Ishikawa (cell line): Measurements from ENCODE around the gene ERVFRD-1.

ENCODE experiments used
- CEBPB ChIP-seq: IDR thresholded peaks from 2 replicates; pipeline ENCODE4 v1.6.1; 2012
- CREB1 ChIP-seq: IDR thresholded peaks from 2 replicates; pipeline ENCODE4 v1.6.1; 2012; ENCODE audit warnings: low read depth
- EGR1 ChIP-seq: IDR thresholded peaks from 2 replicates; pipeline ENCODE4 v1.6.1; 2012
- EP300 ChIP-seq: IDR thresholded peaks from 2 replicates; pipeline ENCODE4 v1.6.1; 2012; ENCODE audit warnings: borderline replicate concordance
- FOXM1 ChIP-seq: IDR thresholded peaks from 2 replicates; pipeline ENCODE4 v1.6.1; 2012; ENCODE audit warnings: low read depth, borderline replicate concordance
- NFIC ChIP-seq: IDR thresholded peaks from 2 replicates; pipeline ENCODE4 v1.6.1; 2012
- RAD21 ChIP-seq: IDR thresholded peaks from 2 replicates; pipeline ENCODE4 v1.6.1; 2012; ENCODE audit warnings: low read depth
- TAF1 ChIP-seq: IDR thresholded peaks from 2 replicates; pipeline ENCODE4 v1.6.1; 2012; ENCODE audit warnings: low read depth, mild to moderate bottlenecking
- TCF12 ChIP-seq: IDR thresholded peaks from 2 replicates; pipeline ENCODE4 v1.6.1; 2012; ENCODE audit warnings: low read depth
- TEAD4 ChIP-seq: IDR thresholded peaks from 2 replicates; pipeline ENCODE4 v1.6.1; 2012
- YY1 ChIP-seq: IDR thresholded peaks from 2 replicates; pipeline ENCODE4 v1.6.1; 2012; ENCODE audit warnings: low read depth
- ZBTB7A ChIP-seq: IDR thresholded peaks from 2 replicates; pipeline ENCODE4 v1.6.1; 2012; ENCODE audit warnings: low read depth
- TF ChIP-seq, protein P1 (sequence below): IDR thresholded peaks from 2 replicates; pipeline ENCODE4 v1.6.1; 2012; ENCODE audit warnings: low read depth, mild to moderate bottlenecking
- TF ChIP-seq, protein P2 (sequence below): IDR thresholded peaks from 2 replicates; pipeline ENCODE4 v1.6.1; 2012
- TF ChIP-seq, protein P3 (sequence below): IDR thresholded peaks from 2 replicates; pipeline ENCODE4 v1.6.1; 2012

The ERVFRD-1 gene

DNA sequence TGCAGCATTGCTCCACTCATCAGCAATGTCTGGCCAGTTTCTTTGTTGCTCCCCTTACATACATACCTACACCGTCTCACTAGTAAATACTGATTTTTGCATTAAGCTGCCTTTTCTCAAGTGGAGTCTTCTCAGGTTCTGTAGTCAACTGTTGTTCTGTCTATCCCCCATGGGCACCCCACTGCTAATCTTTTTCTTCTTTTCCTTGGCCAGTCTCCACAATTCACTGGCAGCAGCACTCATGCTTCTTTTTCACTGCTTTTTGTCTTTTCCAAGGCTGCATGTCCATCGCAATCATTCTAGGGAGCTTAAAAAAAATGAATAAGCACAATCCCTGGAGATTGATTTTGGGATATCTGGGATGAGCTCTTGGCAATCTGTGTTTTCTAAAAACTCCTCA lies 10.3 kb upstream of the ERVFRD-1 start:
- TF ChIP-seq TEAD4 = no peak
- no peak for TF ChIP-seq EP300
- TF ChIP-seq RAD21 = no peak
- no peak for TF ChIP-seq CREB1
- TF ChIP-seq, protein P1, sequence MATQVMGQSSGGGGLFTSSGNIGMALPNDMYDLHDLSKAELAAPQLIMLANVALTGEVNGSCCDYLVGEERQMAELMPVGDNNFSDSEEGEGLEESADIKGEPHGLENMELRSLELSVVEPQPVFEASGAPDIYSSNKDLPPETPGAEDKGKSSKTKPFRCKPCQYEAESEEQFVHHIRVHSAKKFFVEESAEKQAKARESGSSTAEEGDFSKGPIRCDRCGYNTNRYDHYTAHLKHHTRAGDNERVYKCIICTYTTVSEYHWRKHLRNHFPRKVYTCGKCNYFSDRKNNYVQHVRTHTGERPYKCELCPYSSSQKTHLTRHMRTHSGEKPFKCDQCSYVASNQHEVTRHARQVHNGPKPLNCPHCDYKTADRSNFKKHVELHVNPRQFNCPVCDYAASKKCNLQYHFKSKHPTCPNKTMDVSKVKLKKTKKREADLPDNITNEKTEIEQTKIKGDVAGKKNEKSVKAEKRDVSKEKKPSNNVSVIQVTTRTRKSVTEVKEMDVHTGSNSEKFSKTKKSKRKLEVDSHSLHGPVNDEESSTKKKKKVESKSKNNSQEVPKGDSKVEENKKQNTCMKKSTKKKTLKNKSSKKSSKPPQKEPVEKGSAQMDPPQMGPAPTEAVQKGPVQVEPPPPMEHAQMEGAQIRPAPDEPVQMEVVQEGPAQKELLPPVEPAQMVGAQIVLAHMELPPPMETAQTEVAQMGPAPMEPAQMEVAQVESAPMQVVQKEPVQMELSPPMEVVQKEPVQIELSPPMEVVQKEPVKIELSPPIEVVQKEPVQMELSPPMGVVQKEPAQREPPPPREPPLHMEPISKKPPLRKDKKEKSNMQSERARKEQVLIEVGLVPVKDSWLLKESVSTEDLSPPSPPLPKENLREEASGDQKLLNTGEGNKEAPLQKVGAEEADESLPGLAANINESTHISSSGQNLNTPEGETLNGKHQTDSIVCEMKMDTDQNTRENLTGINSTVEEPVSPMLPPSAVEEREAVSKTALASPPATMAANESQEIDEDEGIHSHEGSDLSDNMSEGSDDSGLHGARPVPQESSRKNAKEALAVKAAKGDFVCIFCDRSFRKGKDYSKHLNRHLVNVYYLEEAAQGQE = no peak
- no peak for TF ChIP-seq CEBPB
- TF ChIP-seq FOXM1 = no peak
- TF ChIP-seq, protein P2, sequence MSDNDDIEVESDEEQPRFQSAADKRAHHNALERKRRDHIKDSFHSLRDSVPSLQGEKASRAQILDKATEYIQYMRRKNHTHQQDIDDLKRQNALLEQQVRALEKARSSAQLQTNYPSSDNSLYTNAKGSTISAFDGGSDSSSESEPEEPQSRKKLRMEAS = no peak

DNA sequence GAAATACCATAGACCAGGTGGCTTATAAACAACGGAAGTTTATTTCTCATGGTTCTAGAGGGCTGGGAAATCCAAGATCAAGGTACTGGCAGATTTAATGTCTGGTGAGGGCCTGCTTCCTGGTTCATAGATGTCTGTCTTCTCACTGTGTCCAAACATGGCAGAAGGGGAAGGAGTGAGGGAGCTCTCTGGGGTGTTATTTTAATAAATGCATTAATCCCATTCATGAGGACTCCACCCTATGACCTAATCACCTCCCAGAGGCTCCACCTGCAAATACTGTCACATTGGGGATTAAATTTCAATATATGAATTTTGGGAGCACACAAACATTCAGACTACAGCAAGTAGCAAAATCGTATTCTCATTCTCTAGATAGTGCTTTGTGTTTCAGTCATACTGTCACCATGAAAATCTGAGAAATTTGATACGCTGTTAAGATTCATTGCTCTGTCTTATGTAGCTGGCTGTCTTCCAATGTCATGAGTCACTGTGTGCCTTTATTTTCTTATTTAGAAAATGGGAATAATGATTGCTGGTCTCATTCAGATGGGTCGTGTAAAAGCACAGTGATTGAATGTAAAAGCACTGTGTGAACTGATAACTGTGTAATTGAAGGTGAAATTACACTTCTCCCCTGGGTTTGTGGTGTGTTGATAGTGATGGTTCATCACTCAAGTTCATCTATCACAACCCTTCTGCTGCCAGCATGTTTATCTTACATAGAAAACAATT lies 8.9 kb upstream of the ERVFRD-1 start:
- peak; percentile 84 for TF ChIP-seq NFIC
- TF ChIP-seq, protein P3, sequence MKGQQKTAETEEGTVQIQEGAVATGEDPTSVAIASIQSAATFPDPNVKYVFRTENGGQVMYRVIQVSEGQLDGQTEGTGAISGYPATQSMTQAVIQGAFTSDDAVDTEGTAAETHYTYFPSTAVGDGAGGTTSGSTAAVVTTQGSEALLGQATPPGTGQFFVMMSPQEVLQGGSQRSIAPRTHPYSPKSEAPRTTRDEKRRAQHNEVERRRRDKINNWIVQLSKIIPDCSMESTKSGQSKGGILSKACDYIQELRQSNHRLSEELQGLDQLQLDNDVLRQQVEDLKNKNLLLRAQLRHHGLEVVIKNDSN = no peak
- no peak for TF ChIP-seq CEBPB
- TF ChIP-seq TEAD4 = no peak
- TF ChIP-seq, protein P1 = no peak
- no peak for TF ChIP-seq YY1

DNA sequence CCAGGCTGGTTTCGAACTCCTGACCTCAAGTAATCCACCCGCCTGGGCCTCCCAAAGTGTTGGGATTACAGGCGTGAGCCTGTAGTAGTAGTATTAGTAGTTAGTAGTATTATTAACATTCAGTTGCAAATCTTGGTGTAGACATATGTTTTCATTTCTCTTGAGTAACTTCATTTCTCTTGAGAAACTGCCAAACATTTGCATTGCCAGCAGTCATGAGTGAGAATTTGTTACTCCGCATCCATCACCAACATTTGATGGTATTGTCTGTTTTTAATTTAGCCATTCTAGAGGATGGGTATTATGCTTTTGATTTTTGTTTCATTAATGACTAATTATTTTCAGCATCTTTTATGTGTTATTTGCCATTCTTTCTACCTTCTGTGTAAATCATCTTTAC lies 1.5 kb upstream of the ERVFRD-1 start:
- TF ChIP-seq RAD21 (no peak), CEBPB (no peak), EP300 (no peak), CREB1 (no peak), YY1 (no peak), ZBTB7A (no peak), TEAD4 (no peak), FOXM1 (no peak), EGR1 (no peak), TAF1 (no peak), TCF12 (no peak), NFIC (no peak)
- TF ChIP-seq, protein P3 = no peak
- TF ChIP-seq, protein P2 = no peak
- TF ChIP-seq, protein P1 = no peak

DNA sequence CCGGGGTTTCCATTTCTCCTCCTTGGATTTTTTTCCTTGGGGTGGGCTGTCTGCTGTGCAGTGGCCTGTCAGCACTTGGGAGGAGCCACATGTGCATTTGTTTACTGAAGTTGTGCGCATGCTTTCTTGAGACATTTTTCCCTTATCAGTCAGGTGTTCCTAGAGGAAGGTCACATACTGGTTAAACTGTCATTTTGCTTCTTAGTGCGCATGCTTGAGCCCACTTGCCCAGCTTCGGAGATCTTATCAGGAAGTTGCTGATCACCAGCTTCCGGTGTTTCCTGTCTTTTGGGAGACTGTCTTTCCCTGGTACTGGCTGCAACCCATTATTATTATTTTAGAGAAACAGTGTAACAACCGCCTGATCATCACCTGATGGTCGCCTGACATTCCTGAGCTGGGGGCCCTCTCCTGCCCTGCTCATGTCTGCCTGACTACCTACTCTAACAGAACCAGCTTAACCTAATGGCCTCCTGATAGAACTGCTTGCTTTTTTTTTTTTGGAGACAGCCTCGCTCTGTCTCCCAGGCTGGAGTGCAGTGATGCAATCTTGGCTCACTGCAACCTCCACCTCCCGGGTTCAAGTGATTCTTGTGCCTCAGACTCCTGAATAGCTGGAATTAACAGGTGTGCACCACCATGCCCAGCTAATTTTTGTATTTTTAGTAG lies 378 bp upstream of the ERVFRD-1 start:
- TF ChIP-seq TAF1 = no peak
- TF ChIP-seq YY1 = no peak
- no peak for TF ChIP-seq TEAD4

DNA sequence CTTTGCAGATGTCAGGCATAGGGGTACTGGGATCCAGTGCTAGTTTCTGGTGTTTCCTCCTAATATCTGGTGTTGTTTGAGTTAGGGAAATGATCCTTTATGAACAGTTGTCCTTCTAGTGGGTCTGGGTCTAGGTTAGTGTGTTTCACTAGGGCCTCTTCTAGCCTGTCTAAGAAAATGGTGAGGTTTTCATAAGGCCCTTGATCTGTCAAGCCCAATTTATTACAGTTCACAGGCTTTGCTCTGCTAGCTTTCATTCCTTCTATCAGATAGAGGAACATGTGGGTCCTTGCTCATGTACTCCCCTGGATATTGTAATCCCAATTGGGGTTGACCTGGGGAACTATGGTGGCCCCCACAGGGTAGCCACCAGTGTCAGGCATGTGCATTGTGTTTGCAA lies 2.8 kb downstream of the ERVFRD-1 start:
- TF ChIP-seq EGR1 (no peak), FOXM1 (no peak), CREB1 (no peak), CEBPB (no peak), ZBTB7A (no peak), TCF12 (no peak), TEAD4 (no peak), TAF1 (no peak), RAD21 (no peak), NFIC (no peak), YY1 (no peak), EP300 (no peak)
- TF ChIP-seq, protein P3 = no peak
- TF ChIP-seq, protein P1 = no peak
- TF ChIP-seq, protein P2 = no peak
